HG02884 (cell line): ENCODE results near the gene PPP1R16B.

Experiments used
- ATAC-seq: cut with Tn5 transposase; IDR thresholded peaks from one replicate; pipeline ENCODE4 v1.9.1; 2021; ENCODE audit warnings: mild to moderate bottlenecking, moderate library complexity; ENCODE audit not compliant: unreplicated experiment

Gene PPP1R16B

DNA sequence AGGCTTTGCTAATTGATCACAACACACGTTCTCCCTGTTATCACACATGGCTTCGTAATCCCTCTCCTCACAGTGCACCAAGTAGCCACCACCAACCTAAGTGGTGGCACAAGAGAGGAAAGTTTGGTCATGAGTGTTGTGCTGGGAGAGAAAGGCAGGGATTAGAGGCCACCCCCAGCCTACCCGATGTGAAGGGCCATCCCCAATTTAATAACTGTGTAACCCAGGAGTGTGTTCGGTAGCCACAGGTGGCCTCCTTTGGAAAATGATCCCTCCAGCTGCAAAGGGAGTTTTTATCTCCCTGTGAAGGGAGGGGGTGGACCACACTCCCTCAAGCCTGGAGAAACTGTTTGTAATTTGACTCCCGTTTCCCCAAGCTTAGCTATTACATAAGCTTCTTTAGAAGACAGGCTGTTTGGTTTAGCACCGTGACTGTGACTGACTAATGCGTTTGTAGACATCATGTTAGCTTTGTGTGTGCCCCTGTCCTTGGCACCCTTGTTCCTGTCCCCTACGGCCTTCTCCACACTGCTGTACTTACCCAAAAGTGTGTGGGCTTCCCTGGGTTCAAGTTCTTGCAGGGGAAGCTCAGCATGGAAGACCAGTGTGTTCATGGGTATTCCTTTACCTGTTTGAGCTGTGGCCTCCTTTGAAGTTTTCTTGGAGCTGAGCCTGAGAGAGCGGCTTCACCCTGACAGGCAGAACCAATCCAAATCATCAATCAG is 20.6 kb downstream of the PPP1R16B start:
- no peak for ATAC-seq

DNA sequence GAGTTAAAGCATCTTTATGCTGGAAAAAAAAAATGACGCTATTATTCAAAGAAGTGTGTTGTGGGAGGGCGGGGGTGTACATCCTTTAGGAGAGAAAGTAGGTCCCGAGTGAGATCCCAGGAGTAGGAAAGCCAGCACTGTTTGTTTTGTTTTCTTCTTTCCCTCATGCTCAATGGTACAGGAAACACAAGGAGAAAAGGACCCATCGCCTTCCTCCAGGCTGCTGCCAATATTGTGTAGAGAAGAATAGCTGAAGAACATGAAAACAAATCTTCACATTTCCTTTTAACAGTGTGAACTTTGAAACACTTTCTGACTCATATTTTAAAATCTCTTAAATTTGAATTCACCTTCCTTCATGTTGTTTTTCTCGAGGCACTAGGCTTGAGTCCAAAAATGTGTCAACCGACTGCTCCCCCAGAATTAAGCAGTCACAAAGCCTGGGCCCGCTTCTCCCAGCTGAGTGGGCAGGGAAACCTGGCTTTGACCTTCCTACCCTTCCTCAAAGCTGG is 22.3 kb downstream of the PPP1R16B start:
- no peak for ATAC-seq

DNA sequence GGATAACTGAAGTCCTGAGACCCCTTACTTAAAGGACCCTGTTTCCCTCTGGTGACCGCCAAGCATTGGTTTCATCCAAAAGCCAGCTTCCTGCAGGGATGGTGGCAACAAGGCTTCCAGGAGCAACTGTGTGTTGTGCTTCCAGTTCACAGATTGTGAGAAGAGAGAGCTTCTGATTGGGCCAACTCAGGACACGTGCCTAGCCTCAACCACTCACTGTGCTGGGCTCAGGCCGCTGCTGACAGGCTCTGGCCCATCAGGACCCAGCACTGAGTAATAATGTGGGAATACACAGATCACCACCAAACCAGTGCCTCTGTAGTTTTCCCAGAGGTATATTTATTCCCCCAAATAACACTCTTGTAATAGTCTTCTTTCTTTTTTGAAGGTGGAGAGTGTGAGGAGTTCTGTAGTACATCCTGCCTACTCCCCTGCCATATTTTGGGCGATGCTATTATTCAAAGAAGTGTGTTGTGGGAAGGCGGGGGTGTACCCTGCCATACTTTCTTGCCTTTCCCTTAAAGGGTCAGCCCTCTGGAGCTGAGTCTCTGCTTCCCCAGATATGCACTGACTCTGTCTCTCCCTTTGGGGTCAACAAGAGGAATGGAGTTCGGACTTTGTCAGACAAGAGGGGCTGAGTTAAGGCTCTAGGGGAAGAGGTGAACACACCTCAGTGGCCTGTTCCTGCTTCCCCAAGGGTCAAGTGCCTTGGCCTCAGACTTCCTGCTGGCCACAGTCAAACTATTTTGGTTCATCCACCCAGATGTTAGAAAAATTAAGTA is 23.2 kb downstream of the PPP1R16B start:
- no peak for ATAC-seq

DNA sequence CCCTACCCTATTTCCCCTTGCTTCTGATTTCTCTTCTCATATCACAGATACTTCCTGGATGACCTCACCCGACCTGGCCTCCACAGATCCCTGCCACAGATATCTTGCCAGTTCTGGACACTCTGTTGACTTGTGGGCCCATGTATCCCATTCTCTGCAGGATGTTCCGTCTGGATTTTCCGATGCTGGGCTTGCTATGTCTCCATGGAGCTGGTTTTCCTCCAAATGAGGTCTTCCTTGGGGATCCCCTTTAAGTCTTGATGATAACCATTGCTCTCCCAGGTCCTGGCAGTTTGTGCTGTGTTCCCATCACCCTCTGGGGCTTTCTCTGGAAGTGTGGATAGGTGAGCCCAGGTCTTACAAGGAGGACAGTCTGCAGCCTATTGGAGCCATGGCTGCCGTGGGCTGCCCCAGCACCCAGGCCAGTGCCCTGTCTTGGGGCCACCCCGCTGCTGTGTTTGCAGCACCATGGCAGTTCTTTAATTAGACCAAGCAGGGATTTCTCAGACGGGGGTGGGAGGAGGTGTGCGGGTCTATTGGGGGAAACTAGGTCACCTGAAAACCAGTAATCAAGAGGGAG is 23.9 kb downstream of the PPP1R16B start:
- ATAC-seq = no peak

DNA sequence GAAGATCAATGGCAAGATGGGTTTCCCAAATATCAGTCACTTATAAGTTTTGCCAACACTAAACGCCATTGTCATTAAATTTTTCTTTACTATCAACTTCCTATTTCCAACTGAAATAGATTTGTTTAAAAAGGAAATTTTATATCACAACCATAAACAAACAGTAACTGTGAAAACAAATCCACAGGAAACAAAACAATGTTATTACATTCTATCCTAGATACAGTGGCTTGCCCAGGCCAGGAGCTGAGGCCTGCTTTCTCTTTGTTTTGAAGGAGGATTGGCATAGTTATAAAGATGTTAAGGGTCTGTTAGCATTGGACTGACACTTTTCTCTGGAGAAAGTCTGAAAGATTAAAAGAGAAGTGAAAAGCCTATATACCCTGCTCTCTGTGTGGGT is 24.9 kb downstream of the PPP1R16B start:
- no peak for ATAC-seq

DNA sequence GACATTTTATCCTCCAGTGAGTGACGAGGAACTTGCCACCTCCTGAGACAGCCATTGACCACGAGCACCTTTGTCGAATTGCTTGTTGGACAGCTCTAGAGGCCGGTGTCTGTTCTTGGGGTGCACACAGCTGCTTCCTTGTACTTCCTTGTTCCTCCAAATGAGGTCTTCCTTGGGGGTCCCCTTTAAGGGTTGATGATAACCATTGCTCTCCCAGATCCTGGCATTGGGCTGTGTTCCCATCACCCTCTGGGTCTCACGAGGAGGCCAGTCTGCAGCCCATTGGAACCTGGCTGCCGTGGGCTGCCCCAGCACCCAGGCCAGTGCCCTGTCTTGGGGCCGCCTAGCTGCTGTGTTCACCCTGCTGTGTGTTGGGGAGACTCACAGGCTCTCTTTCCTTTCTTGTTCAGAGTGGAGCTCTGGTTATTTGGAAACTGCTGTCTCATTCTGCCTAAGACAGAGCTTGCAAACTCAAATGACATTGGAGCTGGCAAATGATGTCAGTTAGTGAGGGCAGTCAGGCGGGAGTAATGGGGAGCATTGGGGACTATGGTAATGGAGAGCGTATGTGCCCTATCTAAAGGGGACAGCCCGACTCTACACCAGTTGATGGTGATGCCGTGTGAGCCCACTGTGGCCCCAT is 25.7 kb downstream of the PPP1R16B start:
- no peak for ATAC-seq

GRCh38 chr20:38831995-38832620 is 26.6 kb downstream of the PPP1R16B start:
- ATAC-seq = no peak

DNA sequence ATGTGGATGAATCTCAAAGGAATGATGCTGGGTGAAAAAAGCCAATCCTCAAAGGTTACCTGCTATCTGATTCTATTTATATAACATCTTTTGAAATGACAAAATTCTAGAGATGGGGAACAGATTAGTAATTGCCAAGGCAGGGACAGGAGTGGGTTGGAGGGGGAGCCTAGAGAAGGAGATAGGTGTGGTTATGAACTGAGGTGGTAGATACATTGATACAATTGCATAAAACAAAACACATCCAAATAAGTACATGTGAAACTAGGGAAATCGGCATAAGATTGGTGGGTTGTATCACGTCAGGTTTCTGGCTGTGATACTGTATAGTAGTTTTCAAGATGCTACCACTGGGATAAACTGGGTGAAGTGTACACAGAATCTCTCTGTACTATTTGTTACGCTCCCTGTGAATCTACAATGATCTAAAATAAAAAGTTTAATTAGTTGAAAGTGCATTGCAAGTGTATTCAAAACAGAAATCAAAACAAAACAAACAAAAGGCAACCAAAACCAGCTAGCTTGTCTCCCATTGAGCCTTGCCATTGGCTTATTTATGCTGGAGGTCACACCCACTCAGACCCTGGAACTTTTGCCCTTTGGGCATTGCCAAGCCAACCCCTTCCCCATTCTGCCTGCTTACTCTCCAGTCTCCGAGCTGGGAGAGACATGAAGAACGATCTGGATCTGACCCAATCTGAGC is 27.8 kb downstream of the PPP1R16B start:
- ATAC-seq = no peak

DNA sequence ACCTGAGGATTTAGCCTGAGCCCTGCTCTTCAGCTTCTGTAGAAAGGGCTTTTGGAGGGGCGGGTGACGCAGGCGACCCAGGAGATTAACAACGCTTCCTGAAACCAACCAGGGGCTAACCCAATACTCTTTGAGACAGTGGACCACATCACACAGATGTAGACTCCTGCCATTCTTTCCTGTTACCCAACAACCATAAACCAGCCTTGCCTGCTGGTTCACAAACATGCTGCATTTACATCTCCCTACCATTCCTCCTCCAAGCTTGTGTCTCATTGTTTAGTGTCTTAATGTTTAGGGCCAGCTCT is 28.3 kb downstream of the PPP1R16B start:
- ATAC-seq = no peak

DNA sequence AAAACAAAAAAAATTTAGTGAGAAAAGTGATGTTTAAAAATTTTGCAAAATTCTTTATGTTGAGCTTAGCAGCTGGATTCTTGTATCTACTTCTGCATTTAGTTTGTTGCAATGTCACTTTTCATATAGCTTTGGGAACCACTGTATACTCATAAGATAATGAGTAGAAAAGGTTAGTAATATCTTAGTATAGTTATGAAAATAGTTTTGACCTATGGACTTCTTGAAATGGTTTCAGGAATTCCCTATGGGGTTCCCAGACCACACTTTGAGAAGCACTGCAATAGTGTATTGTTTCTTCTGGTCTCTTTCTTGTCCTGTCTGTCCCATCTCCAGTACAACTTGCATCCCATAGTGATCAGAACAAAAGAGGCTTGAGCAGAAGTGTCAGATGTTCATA is 29.4 kb downstream of the PPP1R16B start:
- ATAC-seq = no peak

GRCh38 chr20:38835792-38836191 is 30.3 kb downstream of the PPP1R16B start:
- no peak for ATAC-seq

- ATAC-seq = no peak
These were observed 31.5 kb downstream of the PPP1R16B start for GRCh38 chr20:38836991-38837390.

DNA sequence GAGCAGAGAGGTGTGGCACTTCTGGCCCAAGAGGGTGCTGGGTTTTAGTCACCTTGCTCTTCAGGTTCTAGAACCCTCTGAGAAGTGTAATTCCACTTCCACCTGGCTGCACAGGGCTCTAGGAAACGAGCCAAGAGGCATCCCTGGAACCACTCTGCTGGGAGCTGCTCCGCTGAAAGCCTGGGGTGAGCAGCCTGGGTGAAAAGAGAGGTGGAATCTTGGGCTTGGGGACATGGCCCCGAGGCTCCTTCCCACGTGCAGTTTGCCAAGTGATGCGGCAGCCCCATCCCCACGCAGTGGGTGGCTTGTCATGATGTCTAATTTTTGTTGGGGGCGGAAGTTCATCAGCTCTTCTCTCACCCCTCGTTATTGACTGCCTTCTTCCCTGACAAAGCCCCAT is 32.8 kb downstream of the PPP1R16B start:
- no peak for ATAC-seq

DNA sequence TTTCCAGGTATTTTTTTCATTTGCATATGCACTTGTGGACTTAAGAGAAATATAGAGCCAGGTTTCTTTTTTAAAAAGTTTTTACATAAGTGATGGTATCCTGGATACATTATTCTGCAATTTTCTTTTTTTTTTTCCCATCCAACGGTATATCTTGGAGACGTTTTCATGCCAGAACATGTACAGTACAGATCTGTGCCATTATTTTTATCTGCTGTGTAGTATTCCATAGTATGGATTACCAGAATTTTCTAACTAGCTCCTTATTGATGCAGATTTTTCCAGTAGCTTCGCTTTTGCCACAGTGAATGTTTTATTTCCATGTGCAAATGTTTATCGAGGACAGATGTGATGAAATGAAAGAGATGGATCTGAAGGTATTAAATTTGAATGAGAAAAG is 34.1 kb downstream of the PPP1R16B start:
- no peak for ATAC-seq

GRCh38 chr20:38840053-38840893 is 34.8 kb downstream of the PPP1R16B start:
- no peak for ATAC-seq

DNA sequence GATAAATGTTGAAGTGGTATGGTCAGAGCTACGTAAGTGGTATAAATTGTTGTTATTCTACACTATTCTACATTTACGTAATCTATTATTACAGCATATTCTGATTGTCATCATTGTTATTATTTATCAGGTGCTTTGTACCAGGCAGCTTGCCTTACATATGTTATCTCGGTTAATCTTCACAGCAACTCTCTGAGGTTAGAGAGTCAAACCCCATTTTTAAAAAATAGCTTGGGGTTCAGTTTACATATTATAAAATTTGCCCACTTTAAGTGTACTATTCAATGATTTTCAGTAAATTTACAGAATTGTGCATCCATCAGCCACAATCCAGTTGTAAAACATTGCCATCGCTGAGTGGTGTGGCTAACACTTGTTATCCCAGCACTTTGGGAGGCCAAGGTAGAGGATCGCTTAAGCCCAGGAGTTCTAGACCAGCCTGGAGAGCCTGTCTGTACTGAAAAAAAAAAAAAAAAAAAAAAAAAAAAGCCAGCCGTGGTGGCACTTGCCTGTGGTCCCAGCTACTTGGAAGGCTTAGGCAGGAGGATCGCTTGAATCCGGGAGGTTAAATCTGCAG is 35.5 kb downstream of the PPP1R16B start:
- no peak for ATAC-seq

DNA sequence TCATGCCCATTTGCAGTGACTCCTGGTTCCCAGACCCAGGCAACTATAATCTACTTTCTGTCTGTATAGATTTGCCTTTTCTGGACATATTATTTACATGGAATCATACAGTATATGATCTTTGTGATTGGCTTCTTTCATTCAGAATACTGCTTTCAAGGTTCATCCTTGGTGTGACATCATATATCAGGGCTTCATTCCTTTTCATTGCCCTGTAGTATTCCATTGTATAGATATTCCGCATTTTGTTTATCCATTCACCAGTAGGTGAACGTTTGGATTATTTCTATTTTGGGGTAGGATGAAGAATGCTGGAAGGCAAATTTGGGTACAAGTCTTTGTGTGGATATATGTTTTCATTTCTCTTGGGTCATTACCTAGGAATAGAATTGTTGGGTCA is 36.1 kb downstream of the PPP1R16B start:
- no peak for ATAC-seq

GRCh38 chr20:38842026-38842425 is 36.5 kb downstream of the PPP1R16B start:
- peak; percentile 36 for ATAC-seq

DNA sequence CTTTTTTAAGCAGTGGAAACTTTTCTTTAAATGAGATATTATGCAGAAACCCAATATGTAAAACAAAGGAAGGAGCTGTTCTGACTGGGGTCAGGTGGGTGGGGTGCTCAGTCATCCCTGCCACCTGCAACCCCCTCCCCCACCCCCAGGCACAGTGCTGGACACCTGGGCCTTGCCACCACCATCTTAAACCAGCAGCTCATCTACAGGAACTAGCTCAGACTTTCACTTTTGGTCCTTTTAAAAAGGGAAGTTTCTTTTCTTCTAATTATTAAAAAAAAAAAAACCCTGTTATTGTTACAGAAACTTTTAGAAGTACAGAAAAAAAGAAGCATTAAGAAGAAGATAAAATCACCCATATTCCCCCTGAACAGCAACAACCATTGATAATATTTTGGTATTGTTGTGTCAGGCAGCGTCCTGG is 37.1 kb downstream of the PPP1R16B start:
- ATAC-seq = peak; percentile 95
